ENCODE results near the gene TSPAN33. TPM values are rescaled to one million over a fixed set of nuclear protein-coding genes. Genes with fewer than 3 reads are reported as not detected.

Gene TSPAN33
- total RNA-seq, 1 donor from 2014 or later = 6.2 TPM

- Mint-ChIP-seq H3K4me1 (peaks cover 25% of the 10 kb centered on the region), H3K4me3 (peak overlapping the region; percentile 9), H3K27me3 (peaks cover 11% of the 10 kb centered on the region), H3K9me3 (peaks cover 14% of the 10 kb centered on the region), H3K27ac (peak overlapping the region; percentile 91), H3K36me3 (ENCODE audit: low read depth) (peaks cover 7% of the 10 kb centered on the region)
- intact Hi-C loops (cut with micrococcal nuclease) = loop anchor here (2.0 kb wide), 1 partner anchor 409 kb away; no protein-coding TSS in a partner anchor
- no peak for DNase-seq
Measured at GRCh38 chr7:129122078-129122750, 22.3 kb upstream of the TSPAN33 start.

- Mint-ChIP-seq H3K36me3 (ENCODE audit: low read depth) (peaks cover 7% of the 10 kb centered on the region), H3K4me3 (peak overlapping the region; percentile 58), H3K27ac (peak overlapping the region; percentile 91), H3K27me3 (peaks cover 11% of the 10 kb centered on the region), H3K9me3 (peaks cover 14% of the 10 kb centered on the region), H3K4me1 (peaks cover 25% of the 10 kb centered on the region)
- intact Hi-C loops (cut with micrococcal nuclease) = loop anchor here (2.0 kb wide), 1 partner anchor 408 kb away; no protein-coding TSS in a partner anchor
- DNase-seq = peak; percentile 71
Measured at GRCh38 chr7:129122751-129123509, 21.6 kb upstream of the TSPAN33 start.

GRCh38 chr7:129123510-129123857 lies 21.0 kb upstream of the TSPAN33 start:
- H3K27me3 Mint-ChIP-seq = peaks cover 11% of the 10 kb centered on the region
- no peak overlapping the region for H3K4me3 Mint-ChIP-seq
- H3K27ac Mint-ChIP-seq = peak overlapping the region; percentile 37
- DNase-seq = no peak
- intact Hi-C loops (cut with micrococcal nuclease) = loop anchor here (2.0 kb wide), 1 partner anchor 407 kb away; no protein-coding TSS in a partner anchor
- peaks cover 25% of the 10 kb centered on the region for H3K4me1 Mint-ChIP-seq
- peaks cover 14% of the 10 kb centered on the region for H3K9me3 Mint-ChIP-seq
- peaks cover 7% of the 10 kb centered on the region for H3K36me3 Mint-ChIP-seq (ENCODE audit: low read depth)

GRCh38 chr7:129126314-129126713 lies 18.2 kb upstream of the TSPAN33 start:
- Mint-ChIP-seq H3K36me3 (ENCODE audit: low read depth) (peaks cover 2% of the 10 kb centered on the region), H3K4me3 (no peak overlapping the region), H3K4me1 (peaks cover 25% of the 10 kb centered on the region), H3K27ac (no peak overlapping the region), H3K9me3 (peaks cover 7% of the 10 kb centered on the region), H3K27me3 (peaks cover 13% of the 10 kb centered on the region)
- intact Hi-C loops (cut with micrococcal nuclease) = no loop called here
- no peak for DNase-seq

- peaks cover 15% of the 10 kb centered on the region for H3K27me3 Mint-ChIP-seq
- H3K36me3 Mint-ChIP-seq (ENCODE audit: low read depth) = no peaks in the 10 kb centered on the region
- H3K27ac Mint-ChIP-seq = no peak overlapping the region
- H3K4me1 Mint-ChIP-seq = peaks cover 19% of the 10 kb centered on the region
- H3K4me3 Mint-ChIP-seq = no peak overlapping the region
- DNase-seq = no peak
- intact Hi-C loops (cut with micrococcal nuclease) = no loop called here
- no peaks in the 10 kb centered on the region for H3K9me3 Mint-ChIP-seq
Measured at GRCh38 chr7:129127154-129127553, 17.4 kb upstream of the TSPAN33 start.

GRCh38 chr7:129127601-129128000 lies 16.9 kb upstream of the TSPAN33 start:
- H3K9me3 Mint-ChIP-seq = no peaks in the 10 kb centered on the region
- no peak for DNase-seq
- intact Hi-C loops (cut with micrococcal nuclease) = no loop called here
- peaks cover 15% of the 10 kb centered on the region for H3K27me3 Mint-ChIP-seq
- H3K4me1 Mint-ChIP-seq = peaks cover 15% of the 10 kb centered on the region
- H3K36me3 Mint-ChIP-seq (ENCODE audit: low read depth) = no peaks in the 10 kb centered on the region
- H3K27ac Mint-ChIP-seq = no peak overlapping the region
- no peak overlapping the region for H3K4me3 Mint-ChIP-seq

GRCh38 chr7:129134356-129134987 lies 10.0 kb upstream of the TSPAN33 start:
- no peaks in the 10 kb centered on the region for H3K9me3 Mint-ChIP-seq
- H3K36me3 Mint-ChIP-seq (ENCODE audit: low read depth) = no peaks in the 10 kb centered on the region
- no peak overlapping the region for H3K27ac Mint-ChIP-seq
- intact Hi-C loops (cut with micrococcal nuclease) = no loop called here
- DNase-seq = no peak
- peaks cover 3% of the 10 kb centered on the region for H3K27me3 Mint-ChIP-seq
- no peak overlapping the region for H3K4me3 Mint-ChIP-seq
- peaks cover 16% of the 10 kb centered on the region for H3K4me1 Mint-ChIP-seq

GRCh38 chr7:129136887-129137642 lies 7.4 kb upstream of the TSPAN33 start:
- H3K27ac Mint-ChIP-seq = peak overlapping the region; percentile 61

GRCh38 chr7:129143724-129144094 lies 798 bp upstream of the TSPAN33 start:
- no peak for DNase-seq
- peak overlapping the region; percentile 89 for H3K4me3 Mint-ChIP-seq
- H3K4me1 Mint-ChIP-seq = peaks cover 11% of the 10 kb centered on the region
- H3K9me3 Mint-ChIP-seq = no peaks in the 10 kb centered on the region
- H3K27me3 Mint-ChIP-seq = peaks cover 47% of the 10 kb centered on the region
- no peaks in the 10 kb centered on the region for H3K36me3 Mint-ChIP-seq (ENCODE audit: low read depth)
- H3K27ac Mint-ChIP-seq = no peak overlapping the region
- intact Hi-C loops (cut with micrococcal nuclease) = no loop called here

More at GRCh38 chr7:129136887-129137642, 7.4 kb upstream of the TSPAN33 start:
- H3K4me1 Mint-ChIP-seq = peaks cover 16% of the 10 kb centered on the region
- H3K27me3 Mint-ChIP-seq = peaks cover 3% of the 10 kb centered on the region
- H3K36me3 Mint-ChIP-seq (ENCODE audit: low read depth) = no peaks in the 10 kb centered on the region
- no peak overlapping the region for H3K4me3 Mint-ChIP-seq
- intact Hi-C loops (cut with micrococcal nuclease) = no loop called here
- no peaks in the 10 kb centered on the region for H3K9me3 Mint-ChIP-seq
- no peak for DNase-seq

- no peak overlapping the region for H3K27ac Mint-ChIP-seq
- DNase-seq = peak; percentile 69
- H3K4me1 Mint-ChIP-seq = peaks cover 11% of the 10 kb centered on the region
- no peaks in the 10 kb centered on the region for H3K36me3 Mint-ChIP-seq (ENCODE audit: low read depth)
- no peaks in the 10 kb centered on the region for H3K9me3 Mint-ChIP-seq
- intact Hi-C loops (cut with micrococcal nuclease) = no loop called here
- H3K27me3 Mint-ChIP-seq = peaks cover 52% of the 10 kb centered on the region
- H3K4me3 Mint-ChIP-seq = peak overlapping the region; percentile 76
Measured at GRCh38 chr7:129144834-129145668, 544 bp downstream of the TSPAN33 start.

GRCh38 chr7:129146237-129146979 lies 1.9 kb downstream of the TSPAN33 start:
- H3K4me1 Mint-ChIP-seq = peaks cover 11% of the 10 kb centered on the region
- intact Hi-C loops (cut with micrococcal nuclease) = no loop called here

GRCh38 chr7:129147731-129148130 lies 3.2 kb downstream of the TSPAN33 start:
- Mint-ChIP-seq H3K4me1 (peaks cover 11% of the 10 kb centered on the region), H3K4me3 (no peak overlapping the region), H3K9me3 (no peaks in the 10 kb centered on the region), H3K36me3 (ENCODE audit: low read depth) (no peaks in the 10 kb centered on the region), H3K27me3 (peaks cover 48% of the 10 kb centered on the region), H3K27ac (no peak overlapping the region)
- DNase-seq = no peak
- intact Hi-C loops (cut with micrococcal nuclease) = no loop called here

More at GRCh38 chr7:129146237-129146979, 1.9 kb downstream of the TSPAN33 start:
- DNase-seq = no peak
- Mint-ChIP-seq H3K27ac (no peak overlapping the region), H3K36me3 (ENCODE audit: low read depth) (no peaks in the 10 kb centered on the region), H3K27me3 (peaks cover 52% of the 10 kb centered on the region), H3K4me3 (peak overlapping the region; percentile 66), H3K9me3 (no peaks in the 10 kb centered on the region)
